Endometrium (tissue), 2 donors: ENCODE data around the gene IFT122.

Experiments used
- FAIRE-seq: peaks from 2 replicates; lab custom pipeline; 2012; peaks lifted over from hg19 to GRCh38; lab: Jason Lieb, UNC
- donor health status: control.
- donor health status: control.

Gene IFT122

DNA sequence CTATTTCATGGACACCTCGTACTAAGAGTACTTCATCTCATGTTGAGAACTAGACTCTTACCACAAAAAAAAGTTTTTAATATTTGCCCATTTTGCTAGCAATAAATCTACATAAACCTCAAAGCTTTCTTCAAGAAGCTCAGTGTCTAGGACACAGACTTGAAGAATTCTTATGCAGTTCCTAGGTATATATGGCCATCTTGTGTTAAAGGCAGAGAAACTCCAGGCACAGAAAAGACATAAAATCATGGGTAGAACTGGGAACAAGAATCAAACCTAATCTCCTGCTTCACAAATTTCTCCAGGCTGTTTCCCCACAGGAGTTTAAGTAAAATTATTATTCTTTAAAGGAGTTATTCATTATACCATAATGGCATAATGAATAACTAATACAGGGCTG is 4.7 kb upstream of the IFT122 start:
- no peak for FAIRE-seq

DNA sequence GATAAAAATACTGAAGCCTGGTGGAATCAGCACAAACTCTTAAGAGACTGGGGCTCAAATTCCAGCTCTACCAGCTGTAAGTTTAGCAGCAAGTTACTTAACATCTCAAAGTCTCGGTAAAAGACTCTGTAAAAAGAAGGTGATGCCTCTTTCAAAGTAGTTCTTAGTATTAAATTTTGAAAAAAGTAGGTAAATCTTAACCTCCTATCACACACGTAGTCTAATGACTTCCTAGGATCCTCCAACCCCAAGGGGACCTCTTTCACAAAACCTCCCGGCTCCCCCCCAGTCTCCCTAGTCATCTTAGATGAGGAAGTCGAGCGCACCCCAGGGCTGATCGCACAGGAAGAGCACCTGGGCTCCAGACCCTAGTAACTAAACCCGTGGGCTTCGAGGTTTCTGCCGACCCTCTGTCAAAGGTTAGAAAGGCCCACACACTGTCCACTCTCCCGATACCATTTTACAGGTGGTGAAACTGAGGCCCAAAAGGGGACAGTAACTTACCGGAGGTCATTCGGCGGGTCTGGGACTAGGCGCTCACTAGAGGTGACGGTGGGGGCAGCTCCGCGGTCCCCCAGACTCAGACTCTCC is 703 bp upstream of the IFT122 start:
- no peak for FAIRE-seq

GRCh38 chr3:129440618-129441190 is 680 bp downstream of the IFT122 start:
- FAIRE-seq = no peak

DNA sequence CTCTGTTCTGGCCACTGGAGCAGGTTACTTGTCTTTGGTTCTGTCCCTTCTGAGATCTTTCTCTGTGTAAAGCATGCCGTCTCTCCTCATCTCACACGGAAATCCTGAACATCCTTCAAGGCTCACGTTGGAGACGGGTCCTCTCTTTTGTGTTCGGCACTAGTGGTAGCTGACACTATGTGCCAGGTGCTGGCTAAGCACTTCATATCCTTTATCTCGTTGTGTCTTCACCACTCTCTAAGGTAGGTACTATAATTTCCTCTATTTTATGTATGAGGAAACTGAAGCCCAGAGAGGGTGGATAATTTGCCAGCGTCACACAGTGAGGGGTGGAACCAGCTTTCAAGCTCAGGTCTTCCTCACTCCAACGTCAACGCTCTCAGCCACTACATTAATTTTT is 1.2 kb downstream of the IFT122 start:
- FAIRE-seq = no peak

DNA sequence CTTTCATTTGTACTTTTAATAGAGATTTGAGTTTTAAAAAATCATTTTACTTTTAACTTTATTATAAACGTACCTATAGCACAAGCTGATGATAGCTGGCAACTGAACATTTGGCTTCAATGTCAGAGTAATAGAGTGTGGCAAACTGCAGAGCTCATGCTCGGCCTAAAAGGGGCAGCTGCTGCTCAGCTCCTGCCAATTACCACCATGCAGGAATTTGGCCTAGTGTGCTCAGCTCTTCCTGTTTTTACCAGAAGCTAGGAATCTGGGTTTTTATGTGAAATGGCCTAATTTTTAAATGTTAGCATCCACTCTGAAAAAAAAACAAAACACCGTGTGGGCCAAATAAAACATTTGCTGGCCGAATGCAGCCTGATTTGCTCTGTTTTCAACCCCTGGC is 1.8 kb downstream of the IFT122 start:
- no peak for FAIRE-seq

DNA sequence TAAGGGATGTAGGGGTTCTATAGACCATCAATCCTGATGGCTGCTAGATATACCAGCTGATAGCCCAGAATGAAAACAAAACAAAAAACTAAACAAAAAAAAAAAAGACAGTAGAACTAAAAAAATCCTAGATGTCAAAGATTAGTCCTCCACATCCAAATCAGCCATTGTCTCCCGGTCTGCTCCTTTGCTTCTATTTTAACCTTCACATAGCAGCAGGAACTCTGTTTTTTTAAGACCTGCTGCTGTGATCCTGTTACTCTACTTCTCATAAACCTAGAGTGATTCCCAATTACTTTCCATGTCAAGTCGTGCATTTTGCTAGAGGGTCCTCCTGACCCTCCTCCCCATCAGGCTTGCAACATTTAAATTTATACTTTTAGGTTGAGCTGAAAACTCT is 2.5 kb downstream of the IFT122 start:
- no peak for FAIRE-seq

GRCh38 chr3:129442947-129443346 is 2.9 kb downstream of the IFT122 start:
- FAIRE-seq = no peak

GRCh38 chr3:129445471-129445870 is 5.4 kb downstream of the IFT122 start:
- no peak for FAIRE-seq

DNA sequence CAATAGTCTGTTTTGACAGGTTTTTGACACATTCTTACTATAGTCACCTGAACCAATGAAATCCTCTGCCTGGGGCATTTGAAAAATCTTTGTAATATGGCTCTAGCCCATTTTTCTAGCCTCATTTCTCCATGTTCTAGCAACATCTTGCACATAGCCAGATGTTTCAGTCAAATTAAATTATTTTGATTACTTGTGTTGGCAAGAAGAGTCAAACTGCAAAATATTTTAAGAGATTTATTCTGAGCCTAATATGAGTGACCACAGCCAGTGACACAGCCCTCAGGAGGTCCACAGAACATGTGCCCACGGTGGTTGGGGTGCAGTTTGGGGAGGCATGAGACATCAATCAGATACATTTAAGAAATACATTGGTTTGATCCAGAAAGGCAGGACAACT is 6.9 kb downstream of the IFT122 start:
- FAIRE-seq = no peak

GRCh38 chr3:129448186-129448895 is 8.3 kb downstream of the IFT122 start:
- FAIRE-seq = no peak

- FAIRE-seq = no peak
Measured at GRCh38 chr3:129449279-129450115, 9.5 kb downstream of the IFT122 start.

DNA sequence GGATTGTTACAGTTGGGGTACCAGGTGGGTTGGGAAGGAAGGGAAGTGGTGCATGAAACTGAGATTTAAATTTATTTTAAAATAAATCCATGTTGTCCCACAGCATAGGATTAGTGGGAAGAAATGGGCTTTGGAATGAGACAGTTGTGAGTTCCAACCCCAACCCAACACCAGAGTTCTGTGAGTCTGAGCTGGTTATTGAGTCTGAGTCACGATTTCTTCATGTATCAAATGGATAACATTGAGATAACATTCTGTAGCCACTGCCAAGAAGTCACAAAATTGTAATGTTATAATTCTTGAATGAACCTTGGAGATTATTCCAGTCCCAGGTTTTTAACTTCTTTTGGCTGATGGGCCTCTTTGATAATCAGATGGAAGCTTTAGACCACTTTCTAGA is 13.7 kb downstream of the IFT122 start:
- no peak for FAIRE-seq

DNA sequence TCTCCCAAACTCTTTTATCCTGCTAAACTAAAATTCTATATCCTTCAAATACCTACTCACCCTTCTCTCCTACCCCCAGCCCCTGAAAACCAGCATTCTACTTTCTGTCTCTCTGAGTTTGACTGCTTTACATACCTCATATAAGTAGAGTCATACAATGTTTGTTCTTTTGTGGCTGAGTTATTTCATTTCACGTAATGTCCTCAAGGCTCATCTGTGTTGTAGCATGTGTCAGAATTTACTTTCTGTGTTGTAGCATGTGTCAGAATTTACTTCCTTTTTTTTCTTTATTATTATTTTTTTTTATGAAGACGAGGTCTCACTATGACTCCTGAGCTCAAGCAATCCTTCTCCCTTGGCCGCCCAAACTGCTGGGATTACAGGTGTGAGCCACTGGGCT is 20.1 kb downstream of the IFT122 start:
- no peak for FAIRE-seq

GRCh38 chr3:129460572-129460971 is 20.5 kb downstream of the IFT122 start:
- no peak for FAIRE-seq

DNA sequence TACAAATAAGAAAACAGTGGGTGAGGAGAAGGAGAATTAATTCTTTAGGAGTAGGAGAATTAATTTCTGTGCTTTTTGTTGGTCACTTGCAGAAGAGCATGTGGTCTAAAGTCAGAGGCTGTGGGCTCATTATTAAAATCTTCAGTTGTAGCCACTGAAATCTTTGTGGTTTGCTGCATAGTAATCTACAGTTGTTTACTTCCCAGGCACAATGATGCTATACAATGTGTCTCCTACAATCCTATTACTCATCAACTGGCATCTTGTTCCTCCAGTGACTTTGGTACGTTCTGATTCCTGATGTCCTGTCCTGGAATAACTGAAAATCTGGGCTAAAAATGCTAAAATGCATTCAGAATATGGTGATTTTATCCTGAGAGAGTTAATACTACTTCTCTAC is 21.0 kb downstream of the IFT122 start:
- no peak for FAIRE-seq

GRCh38 chr3:129461461-129462146 is 21.6 kb downstream of the IFT122 start:
- FAIRE-seq = no peak

DNA sequence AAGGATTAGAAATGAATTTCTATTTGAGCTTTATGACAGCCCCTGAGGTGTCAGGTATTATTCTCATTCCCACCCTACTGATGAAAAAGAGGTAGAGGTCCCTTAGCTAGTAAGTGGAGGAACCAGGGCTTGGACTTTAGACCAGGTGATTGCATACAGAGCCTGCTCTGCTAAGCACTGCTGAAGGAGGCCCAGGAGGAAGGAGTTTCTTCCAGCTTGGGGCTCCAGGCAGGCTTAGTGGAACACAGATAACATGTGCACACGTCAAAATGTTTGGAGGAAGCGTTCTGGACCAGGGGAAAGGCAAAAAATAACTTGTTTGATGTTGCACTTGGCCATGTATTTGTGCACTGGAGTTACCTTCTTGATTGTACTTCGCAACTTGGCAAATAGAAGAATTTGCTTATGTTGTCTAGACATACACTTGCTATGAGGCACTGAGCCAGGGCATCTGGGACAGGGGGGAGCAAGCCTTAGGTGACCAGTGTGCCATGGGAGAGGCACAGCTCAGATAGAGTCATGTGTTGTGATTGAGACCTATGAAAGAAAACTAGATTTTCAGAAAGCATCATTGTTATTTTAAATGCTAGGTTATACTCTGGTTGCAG is 22.4 kb downstream of the IFT122 start:
- FAIRE-seq = no peak

GRCh38 chr3:129463094-129463493 is 23.1 kb downstream of the IFT122 start:
- FAIRE-seq = no peak

- no peak for FAIRE-seq
Measured at GRCh38 chr3:129463716-129464115, 23.7 kb downstream of the IFT122 start.

DNA sequence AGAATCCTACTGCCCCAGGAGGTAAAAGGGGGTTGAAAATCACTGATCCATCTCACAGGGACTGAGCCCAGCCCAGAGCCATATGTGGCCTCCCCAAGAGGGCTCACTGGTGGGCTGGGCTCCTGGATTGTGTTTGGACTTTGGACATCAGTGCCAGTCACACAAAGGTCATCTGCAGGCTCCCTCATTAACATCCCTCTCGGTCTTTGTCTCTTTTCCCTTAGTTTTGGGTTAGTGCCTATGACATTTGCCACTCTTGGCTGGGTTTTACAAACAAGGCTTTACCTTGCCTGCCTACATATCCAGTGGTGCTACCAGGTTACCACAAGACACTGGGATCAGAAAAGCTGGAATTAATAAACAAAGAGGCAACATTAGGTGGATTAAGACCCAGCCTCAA is 27.9 kb downstream of the IFT122 start:
- FAIRE-seq = no peak

DNA sequence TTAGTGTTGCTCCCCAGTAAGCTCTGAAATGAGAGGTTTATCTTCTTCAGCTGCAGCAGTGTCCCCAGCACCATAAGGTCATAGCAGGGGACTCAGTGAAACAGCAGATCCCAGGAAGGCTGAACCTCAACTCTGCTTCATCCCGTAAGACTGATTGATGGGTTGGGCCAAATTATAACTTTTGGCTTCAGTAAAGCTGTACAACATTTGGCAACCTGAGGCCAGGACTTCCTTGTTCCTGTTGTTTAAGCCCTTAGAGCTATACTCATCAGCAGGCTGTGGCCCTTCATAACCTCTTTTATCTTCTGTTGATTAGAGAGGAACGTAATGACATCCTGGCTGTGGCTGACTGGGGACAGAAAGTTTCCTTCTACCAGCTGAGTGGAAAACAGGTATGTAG is 29.0 kb downstream of the IFT122 start:
- FAIRE-seq = no peak

GRCh38 chr3:129470861-129471260 is 30.8 kb downstream of the IFT122 start:
- FAIRE-seq = no peak
